ENCODE results near the gene TXNDC11.

Gene TXNDC11

GRCh38 chr16:11742093-11742535 lies 543 bp downstream of the TXNDC11 start:
- CTCF ChIA-PET: interaction anchor here (1.2 to 6.3 kb wide), 6 partner anchors 16 to 778 kb away, joined by 3 to 35 read pairs (median 4); partner anchors contain the start of gene ZC3H7A
- TF ChIP-seq CTCF (IDR thresholded peaks at IDR 0.05; ENCODE audit: control extremely low read depth, extremely low read depth, low read depth, missing control alignments): no peak
- POLR2A ChIA-PET: interaction anchor here (0.6 to 2.1 kb wide), 14 partner anchors 8 to 1044 kb away, joined by 3 to 17 read pairs (median 3); partner anchors contain the start of genes SOCS1 and ZC3H7A
- DNase-seq (ENCODE audit: extremely low spot score): peak; percentile 40

GRCh38 chr16:11740567-11740966 lies 2.1 kb downstream of the TXNDC11 start:
- TF ChIP-seq CTCF (IDR thresholded peaks at IDR 0.05; ENCODE audit: control extremely low read depth, extremely low read depth, low read depth, missing control alignments): no peak
- DNase-seq (ENCODE audit: extremely low spot score): no peak
- ChIA-PET CTCF (interaction anchor here (6.3 kb wide), 1 partner anchor 57 kb away, joined by 35 read pairs; the partner anchor contains the start of gene ZC3H7A), POLR2A (no interaction called here)

GRCh38 chr16:11738742-11739544 lies 3.7 kb downstream of the TXNDC11 start:
- TF ChIP-seq CTCF (IDR thresholded peaks at IDR 0.05; ENCODE audit: control extremely low read depth, extremely low read depth, low read depth, missing control alignments): no peak
- POLR2A ChIA-PET: no interaction called here
- CTCF ChIA-PET: interaction anchor here (1.0 to 6.3 kb wide), 4 partner anchors 11 to 59 kb away, joined by 3 to 35 read pairs (median 4); partner anchors contain the start of gene ZC3H7A
- peak; percentile 48 for DNase-seq (ENCODE audit: extremely low spot score)

GRCh38 chr16:11737713-11738112 lies 4.9 kb downstream of the TXNDC11 start:
- ChIA-PET POLR2A (interaction anchor here (0.6 to 0.7 kb wide), 2 partner anchors 155 to 662 kb away, joined by 4 to 9 read pairs; no protein-coding TSS in a partner anchor), CTCF (interaction anchor here (1.7 to 2.0 kb wide), 2 partner anchors 23 to 60 kb away, joined by 4 to 8 read pairs; no protein-coding TSS in a partner anchor)
- TF ChIP-seq CTCF (IDR thresholded peaks at IDR 0.05; ENCODE audit: control extremely low read depth, extremely low read depth, low read depth, missing control alignments): no peak
- DNase-seq (ENCODE audit: extremely low spot score): no peak

- ChIA-PET CTCF (interaction anchor here (1.1 to 2.0 kb wide), 5 partner anchors 16 to 61 kb away, joined by 3 to 8 read pairs (median 4); no protein-coding TSS in a partner anchor), POLR2A (interaction anchor here (0.6 to 1.0 kb wide), 3 partner anchors 90 to 661 kb away, joined by 4 to 9 read pairs (median 6); no protein-coding TSS in a partner anchor)
- no peak for DNase-seq (ENCODE audit: extremely low spot score)
- TF ChIP-seq CTCF (IDR thresholded peaks at IDR 0.05; ENCODE audit: control extremely low read depth, extremely low read depth, low read depth, missing control alignments): no peak
These were observed 5.8 kb downstream of the TXNDC11 start for GRCh38 chr16:11736903-11737302.

GRCh38 chr16:11735787-11736186 lies 6.9 kb downstream of the TXNDC11 start:
- ChIA-PET POLR2A (interaction anchor here (1.0 kb wide), 1 partner anchor 91 kb away, joined by 6 read pairs; no protein-coding TSS in a partner anchor), CTCF (interaction anchor here (0.9 to 2.1 kb wide), 6 partner anchors 15 to 62 kb away, joined by 3 to 10 read pairs (median 4); no protein-coding TSS in a partner anchor)
- DNase-seq (ENCODE audit: extremely low spot score): no peak
- TF ChIP-seq CTCF (IDR thresholded peaks at IDR 0.05; ENCODE audit: control extremely low read depth, extremely low read depth, low read depth, missing control alignments): no peak

Data from GM10248 (cell line).